PC-9 (cell line): ENCODE measurements around the gene SCN2B. TPM values are rescaled to one million over a fixed set of nuclear protein-coding genes. Genes with fewer than 3 reads are reported as not detected.

ENCODE experiments used
- BruUV-seq: library from RNA; stranded (reverse); fragments of 400-500 nt; replicated peaks from 2 replicates; lab custom pipeline; 2021; lab: Mats Ljungman, UMichigan
- CTCF ChIA-PET: fragments of 300-600 bp; sonication (Branson Sonifier 250); formaldehyde crosslinking; loops from one replicate; lab custom pipeline; 2022; ENCODE audit warnings: antibody characterized with exemption; lab: Charles Lee
- POLR2A ChIA-PET: fragments of 300-600 bp; sonication (Branson Sonifier 250); formaldehyde crosslinking; loops from one replicate; lab custom pipeline; 2022; ENCODE audit warnings: antibody characterized with exemption; ENCODE audit not compliant: unreplicated experiment; lab: Charles Lee
- DNase-seq, 2 experiments: peaks; one replicate each; pipeline versions ENCODE4 v3.0.0 to v3.0.0-alpha.2; 2015 to 2022; ENCODE audit warnings: mixed read lengths in 1 of 2
- H2AFZ ChIP-seq: fragments of 200-600 bp; sonication (generic); 2 replicates; pipeline ENCODE4 v1.8.1; 2017; ENCODE audit warnings: antibody characterized with exemption
- H3F3A ChIP-seq: fragments of 200-600 bp; sonication (generic); 2 replicates; pipeline ENCODE4 v1.8.1; 2017; ENCODE audit warnings: antibody characterized with exemption, mild to moderate bottlenecking, low read depth; ENCODE audit not compliant: insufficient read depth
- H3K27ac ChIP-seq: fragments of 200-600 bp; sonication (generic); 2 replicates; pipeline ENCODE4 v1.6.1; 2016; ENCODE audit warnings: mixed run types
- H3K27me3 ChIP-seq: fragments of 200-600 bp; sonication (generic); 2 replicates; pipeline ENCODE4 v1.6.1; 2016; ENCODE audit warnings: low read depth, mixed run types; ENCODE audit not compliant: insufficient read depth
- H3K36me3 ChIP-seq: fragments of 200-600 bp; sonication (generic); 2 replicates; pipeline ENCODE4 v1.6.1; 2016; ENCODE audit warnings: low read depth, mixed run types
- H3K4me1 ChIP-seq: fragments of 200-600 bp; sonication (generic); replicated peaks from 2 replicates; pipeline ENCODE4 v1.6.1; 2016; ENCODE audit warnings: mixed run types; ENCODE audit not compliant: insufficient read depth
- H3K4me2 ChIP-seq: fragments of 200-600 bp; sonication (generic); 2 replicates; pipeline ENCODE4 v1.6.1; 2017; ENCODE audit warnings: mixed run types
- H3K4me3 ChIP-seq: fragments of 200-600 bp; sonication (generic); 2 replicates; pipeline ENCODE4 v1.6.1; 2016; ENCODE audit warnings: mixed run types
- H3K79me2 ChIP-seq: fragments of 200-600 bp; sonication (generic); 2 replicates; pipeline ENCODE4 v1.6.1; 2017; ENCODE audit warnings: low read depth, mixed run types
- H3K9me2 ChIP-seq: fragments of 200-600 bp; sonication (generic); 2 replicates; pipeline ENCODE4 v1.8.1; 2017; ENCODE audit warnings: mild to moderate bottlenecking; ENCODE audit not compliant: insufficient read depth
- H3K9me3 ChIP-seq: fragments of 200-600 bp; sonication (generic); 2 replicates; pipeline ENCODE4 v1.8.1; 2016; ENCODE audit warnings: low read depth; ENCODE audit not compliant: insufficient read depth
- H4K20me1 ChIP-seq: fragments of 200-600 bp; sonication (generic); 2 replicates; pipeline ENCODE4 v1.8.1; 2017; ENCODE audit not compliant: insufficient read depth
- CTCF ChIP-seq: fragments of 200-600 bp; sonication (generic); conservative IDR thresholded peaks from 2 replicates; pipeline ENCODE4 v1.6.1; 2017; ENCODE audit warnings: mixed run types, antibody characterized with exemption, mild to moderate bottlenecking, moderate library complexity
- EZH2 ChIP-seq: fragments of 200-600 bp; sonication (generic); IDR thresholded peaks from 2 replicates; pipeline ENCODE4 v1.8.0; 2017; ENCODE audit warnings: antibody characterized with exemption, low read depth
- intact Hi-C: fragments of 100-400 bp; cut with micrococcal nuclease; formaldehyde crosslinking; loops from one replicate; pipeline ENCODE4 v1.10.0; 2022; ENCODE audit not compliant: unreplicated experiment
- total RNA-seq: library from RNA; stranded (reverse); gene quantifications from 2 replicates; pipeline ENCODE4 v1.2.3, GENCODE V29; 2021

Gene SCN2B
- total RNA-seq, 1 experiment from 2014 or later, result not detected

DNA sequence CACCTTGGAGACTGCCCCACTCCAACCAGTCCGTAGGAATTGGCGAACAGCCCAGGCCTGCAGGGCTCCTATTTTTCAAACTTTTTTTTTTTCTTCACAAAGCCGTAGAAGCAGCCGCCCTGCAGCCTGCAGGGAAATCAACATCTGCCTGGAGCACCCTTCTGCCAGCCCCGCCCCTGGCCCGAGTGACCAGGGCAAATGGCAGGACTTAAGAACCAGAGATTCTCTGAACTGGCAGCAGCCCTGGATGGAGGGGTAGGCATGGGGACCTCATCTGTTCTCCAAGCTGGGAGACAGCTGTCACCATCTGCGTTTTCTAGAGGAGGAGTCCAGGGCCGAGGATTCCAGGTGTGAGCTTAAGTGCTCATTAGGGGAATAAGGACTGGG, 5.6 kb downstream of the SCN2B start:
- no peaks in the 10 kb centered on the region for H3K36me3 ChIP-seq
- CTCF ChIA-PET, result interaction anchor here (0.5 to 0.6 kb wide), 3 partner anchors 44 to 417 kb away, joined by 3 read pairs; no protein-coding TSS in a partner anchor
- intact Hi-C loops, result loop anchor here (1.0 to 5.0 kb wide), 2 partner anchors 26 to 224 kb away; no protein-coding TSS in a partner anchor
- H3K9me2 ChIP-seq, result no peaks in the 10 kb centered on the region
- H4K20me1 ChIP-seq, result no peaks in the 10 kb centered on the region
- no peak for TF ChIP-seq EZH2
- no peak for TF ChIP-seq CTCF
- H3K9me3 ChIP-seq, result no peaks in the 10 kb centered on the region
- POLR2A ChIA-PET, result no interaction called here
- H3K4me1 ChIP-seq, result peaks cover 18% of the 10 kb centered on the region
- no peak overlapping the region for H3K4me2 ChIP-seq
- peaks cover 18% of the 10 kb centered on the region; the same call in 1 of the 2 replicates for H3F3A ChIP-seq
- H3K79me2 ChIP-seq, result no peaks in the 10 kb centered on the region
- no peak for DNase-seq
- no TSS peak for BruUV-seq
- no peak overlapping the region for H2AFZ ChIP-seq
- H3K4me3 ChIP-seq, result no peak overlapping the region
- H3K27ac ChIP-seq, result no peak overlapping the region
- H3K27me3 ChIP-seq, result peaks cover 45% of the 10 kb centered on the region

DNA sequence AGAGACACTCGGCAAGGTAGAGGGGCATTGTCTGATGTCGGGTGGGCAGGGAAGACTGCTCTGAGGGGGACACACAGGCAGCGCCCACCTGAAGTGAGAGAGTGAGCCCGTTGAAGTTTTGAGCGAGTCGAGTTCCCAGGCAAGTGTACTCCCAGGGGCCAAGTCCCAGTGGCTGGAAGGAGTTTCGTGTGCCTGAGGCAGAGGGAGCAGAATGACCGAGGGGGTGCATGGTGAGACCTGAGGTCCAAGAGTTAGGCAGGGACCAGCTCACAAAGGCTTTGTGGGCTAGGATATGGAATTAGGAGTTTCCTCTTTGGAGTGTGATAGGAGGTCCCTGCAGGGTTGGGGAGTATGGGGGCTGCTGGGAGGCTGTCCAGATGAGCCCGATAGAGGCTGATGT, 6.2 kb downstream of the SCN2B start:
- POLR2A ChIA-PET, result no interaction called here
- no TSS peak for BruUV-seq
- Histone ChIP-seq H4K20me1 (no peaks in the 10 kb centered on the region), H3K79me2 (no peaks in the 10 kb centered on the region), H3F3A (peaks cover 12% of the 10 kb centered on the region; the same call in 1 of the 2 replicates), H3K9me2 (no peaks in the 10 kb centered on the region), H2AFZ (no peak overlapping the region), H3K4me1 (peaks cover 12% of the 10 kb centered on the region), H3K4me2 (no peak overlapping the region), H3K9me3 (no peaks in the 10 kb centered on the region), H3K27me3 (peaks cover 45% of the 10 kb centered on the region), H3K36me3 (no peaks in the 10 kb centered on the region), H3K4me3 (no peak overlapping the region), H3K27ac (no peak overlapping the region)
- CTCF ChIA-PET, result interaction anchor here (0.6 kb wide), 1 partner anchor 9 kb away, joined by 3 read pairs; no protein-coding TSS in a partner anchor
- intact Hi-C loops, result loop anchor here (5.0 kb wide), 1 partner anchor 223 kb away; no protein-coding TSS in a partner anchor
- TF ChIP-seq CTCF (no peak), EZH2 (no peak)
- no peak for DNase-seq

DNA sequence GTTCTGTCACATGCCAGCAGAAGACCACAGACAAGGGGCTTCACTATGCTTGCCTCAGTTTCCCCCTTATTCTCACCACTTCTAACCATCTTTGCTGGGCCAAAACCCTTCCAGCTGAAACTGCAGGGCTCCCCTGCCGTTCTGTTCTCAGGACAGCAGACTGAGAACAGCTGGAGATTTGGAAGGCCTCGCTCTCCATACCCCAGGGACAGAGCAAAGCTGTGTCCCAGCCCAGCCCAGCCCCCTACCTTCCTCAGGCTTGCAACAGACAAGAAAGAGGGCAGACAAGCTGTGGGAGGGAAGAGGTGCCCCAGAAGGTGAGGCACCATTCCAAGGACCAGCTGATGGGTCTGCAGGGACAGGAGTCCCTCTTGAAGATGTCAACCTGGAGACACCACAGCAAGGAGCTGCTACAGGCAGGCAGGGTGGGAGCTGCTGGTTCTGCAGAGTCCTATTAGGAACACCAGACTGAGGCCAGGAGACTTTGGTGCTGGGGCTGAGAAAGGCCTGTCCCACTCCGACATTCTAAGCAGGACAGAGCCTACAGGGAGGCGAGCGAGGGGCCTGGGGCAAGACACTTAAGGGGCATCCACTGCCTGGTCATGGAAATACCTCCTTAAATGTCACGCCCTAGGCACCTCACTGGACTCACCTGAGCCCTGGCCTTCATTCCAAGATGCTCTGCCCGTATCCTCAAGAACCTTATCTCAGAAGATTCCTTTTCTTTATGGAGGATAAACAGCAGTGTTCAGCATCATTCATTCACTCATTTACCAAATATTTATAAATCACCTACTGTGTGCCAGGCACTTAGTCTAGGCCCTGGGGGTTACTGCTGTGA, 6.9 kb downstream of the SCN2B start:
- H3K79me2 ChIP-seq, result no peaks in the 10 kb centered on the region
- no peak for TF ChIP-seq EZH2
- no peak for TF ChIP-seq CTCF
- no peak overlapping the region for H3K4me3 ChIP-seq
- ChIA-PET POLR2A (interaction anchor here (0.6 kb wide), 1 partner anchor 197 kb away, joined by 7 read pairs; no protein-coding TSS in a partner anchor), CTCF (interaction anchor here (0.6 kb wide), 2 partner anchors 9 to 45 kb away, joined by 3 to 4 read pairs; no protein-coding TSS in a partner anchor)
- H2AFZ ChIP-seq, result no peak overlapping the region
- peaks cover 45% of the 10 kb centered on the region for H3K27me3 ChIP-seq
- DNase-seq, result no peak
- peaks cover 5% of the 10 kb centered on the region for H3K4me1 ChIP-seq
- H3K9me2 ChIP-seq, result no peaks in the 10 kb centered on the region
- H4K20me1 ChIP-seq, result no peaks in the 10 kb centered on the region
- no peak overlapping the region for H3K4me2 ChIP-seq
- intact Hi-C loops, result loop anchor here (5.0 kb wide), 1 partner anchor 222 kb away; no protein-coding TSS in a partner anchor
- no peaks in the 10 kb centered on the region for H3K9me3 ChIP-seq
- peaks cover 5% of the 10 kb centered on the region; the same call in 1 of the 2 replicates for H3F3A ChIP-seq
- H3K36me3 ChIP-seq, result no peaks in the 10 kb centered on the region
- H3K27ac ChIP-seq, result no peak overlapping the region
- BruUV-seq, result no TSS peak
